ENCODE data around the gene PDE3A.

Gene PDE3A

GRCh38 chr12:20360407-20360806 is 7.9 kb upstream of the PDE3A start:
- WGBS (ENCODE audit: insufficient coverage, insufficient read length) = no CpG with 5 or more reads among the region's 3 CpGs

GRCh38 chr12:20361416-20361815 is 6.9 kb upstream of the PDE3A start:
- no peak overlapping the region for H3K27ac ChIP-seq (ENCODE audit: low read length)

More at GRCh38 chr12:20360407-20360806, 7.9 kb upstream of the PDE3A start:
- H3K4me3 ChIP-seq (ENCODE audit: low read length) = no peak overlapping the region
- no peaks in the 10 kb centered on the region for H3K27me3 ChIP-seq (ENCODE audit: control insufficient read depth, insufficient read depth, low read length)
- H3K4me1 ChIP-seq (ENCODE audit: control insufficient read depth, insufficient read depth, low read length) = peaks cover 2% of the 10 kb centered on the region
- H3K9me3 ChIP-seq (ENCODE audit: control insufficient read depth, insufficient read depth, low read length) = no peaks in the 10 kb centered on the region
- no peaks in the 10 kb centered on the region for H3K36me3 ChIP-seq (ENCODE audit: control insufficient read depth, insufficient read depth, low read length)
- H3K27ac ChIP-seq (ENCODE audit: low read length) = no peak overlapping the region
- DNase-seq (ENCODE audit: low read depth, low spot score) = no peak

DNA sequence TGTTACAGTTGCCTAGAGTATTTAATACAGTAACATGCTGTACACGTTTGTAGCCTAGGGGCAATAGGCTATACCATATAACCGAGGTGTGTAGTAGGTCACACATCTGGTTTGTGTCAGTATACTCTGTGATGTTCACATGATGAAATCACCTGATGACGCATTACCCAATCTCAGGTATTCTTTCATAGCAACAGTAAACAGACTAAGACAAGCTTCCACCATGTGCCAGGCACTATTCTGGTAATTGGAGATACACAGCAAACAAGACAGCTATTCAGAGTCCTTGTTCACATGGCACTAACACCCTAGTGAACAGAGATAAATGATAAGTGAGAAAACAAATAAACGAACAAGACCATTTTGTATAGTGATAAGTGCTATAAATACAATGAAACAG is 3.8 kb upstream of the PDE3A start:
- Histone ChIP-seq H3K4me3 (ENCODE audit: low read length) (no peak overlapping the region), H3K27me3 (ENCODE audit: control insufficient read depth, insufficient read depth, low read length) (no peaks in the 10 kb centered on the region), H3K36me3 (ENCODE audit: control insufficient read depth, insufficient read depth, low read length) (no peaks in the 10 kb centered on the region), H3K9me3 (ENCODE audit: control insufficient read depth, insufficient read depth, low read length) (no peaks in the 10 kb centered on the region), H3K27ac (ENCODE audit: low read length) (no peak overlapping the region), H3K4me1 (ENCODE audit: control insufficient read depth, insufficient read depth, low read length) (peaks cover 1% of the 10 kb centered on the region; the same call in 1 of the 2 replicates)
- DNase-seq (ENCODE audit: low read depth, low spot score) = no peak
- no CpG with 5 or more reads among the region's 4 CpGs for WGBS (ENCODE audit: insufficient coverage, insufficient read length)

More at GRCh38 chr12:20361416-20361815, 6.9 kb upstream of the PDE3A start:
- no peaks in the 10 kb centered on the region for H3K36me3 ChIP-seq (ENCODE audit: control insufficient read depth, insufficient read depth, low read length)
- DNase-seq (ENCODE audit: low read depth, low spot score) = no peak
- H3K4me1 ChIP-seq (ENCODE audit: control insufficient read depth, insufficient read depth, low read length) = no peaks in the 10 kb centered on the region; the same call in 1 of the 2 replicates
- H3K27me3 ChIP-seq (ENCODE audit: control insufficient read depth, insufficient read depth, low read length) = no peaks in the 10 kb centered on the region
- H3K4me3 ChIP-seq (ENCODE audit: low read length) = no peak overlapping the region
- H3K9me3 ChIP-seq (ENCODE audit: control insufficient read depth, insufficient read depth, low read length) = no peaks in the 10 kb centered on the region
- no CpG with 5 or more reads among the region's 3 CpGs for WGBS (ENCODE audit: insufficient coverage, insufficient read length)

DNA sequence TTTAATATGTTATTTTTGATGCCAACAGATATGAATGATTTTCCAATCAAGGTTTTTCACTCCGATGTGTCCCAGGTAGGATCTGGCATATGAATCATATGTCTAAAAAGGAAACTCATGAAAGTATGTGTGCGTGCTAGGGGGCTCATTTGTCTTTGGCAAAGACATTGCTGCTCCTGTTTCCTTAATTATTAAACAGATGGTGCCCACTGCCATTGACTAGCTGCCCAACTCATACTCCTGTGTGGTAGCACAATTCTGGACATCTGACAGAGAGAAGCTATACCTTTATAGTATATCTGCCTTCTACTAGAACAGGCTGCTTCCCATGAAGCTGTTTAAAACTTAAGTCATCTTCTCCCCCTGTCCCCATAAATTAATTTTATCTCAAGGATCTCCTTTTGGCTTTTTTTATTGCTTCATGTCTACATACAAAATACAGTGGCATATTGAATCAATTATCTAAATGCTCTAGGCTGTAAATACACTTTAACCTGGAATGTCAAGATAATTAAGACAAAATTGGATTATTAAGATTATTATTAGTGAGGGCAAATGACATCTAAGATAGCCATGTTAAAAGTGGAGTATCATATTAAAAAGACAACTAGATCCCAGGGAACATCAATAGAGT is 1.4 kb upstream of the PDE3A start:
- no peak for DNase-seq (ENCODE audit: low read depth, low spot score)
- Histone ChIP-seq H3K27me3 (ENCODE audit: control insufficient read depth, insufficient read depth, low read length) (no peaks in the 10 kb centered on the region), H3K9me3 (ENCODE audit: control insufficient read depth, insufficient read depth, low read length) (no peaks in the 10 kb centered on the region), H3K27ac (ENCODE audit: low read length) (no peak overlapping the region), H3K4me3 (ENCODE audit: low read length) (no peak overlapping the region), H3K36me3 (ENCODE audit: control insufficient read depth, insufficient read depth, low read length) (no peaks in the 10 kb centered on the region), H3K4me1 (ENCODE audit: control insufficient read depth, insufficient read depth, low read length) (peaks cover 1% of the 10 kb centered on the region; the same call in 1 of the 2 replicates)
- no CpG with 5 or more reads among the region's 2 CpGs for WGBS (ENCODE audit: insufficient coverage, insufficient read length)

DNA sequence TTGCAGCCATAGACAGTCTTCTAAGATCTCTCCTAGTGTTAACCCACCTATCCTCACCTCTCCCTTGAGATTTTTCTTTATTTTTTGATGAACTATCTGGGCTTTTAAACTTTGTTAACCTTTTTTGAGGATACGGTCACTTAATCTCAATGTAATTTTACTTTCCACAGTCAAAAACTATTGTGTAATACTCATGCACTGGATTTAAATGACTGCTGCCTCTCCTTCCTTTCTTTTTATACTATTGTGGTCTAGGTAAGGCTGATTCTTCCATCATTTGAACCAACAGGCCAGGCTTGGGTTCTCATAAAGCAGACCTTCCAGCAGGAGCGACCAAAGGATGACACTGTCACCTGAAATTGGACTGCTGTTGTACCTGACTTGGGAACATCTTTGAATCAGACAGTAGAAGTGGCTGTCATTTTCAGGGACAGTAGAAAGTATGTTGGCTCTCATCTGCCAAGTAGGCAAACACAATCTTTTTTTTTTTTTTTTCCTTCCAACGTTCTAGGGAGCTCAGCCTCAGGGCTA is 689 bp upstream of the PDE3A start:
- WGBS (ENCODE audit: insufficient coverage, insufficient read length) = no CpG with 5 or more reads among the region's 3 CpGs
- H3K4me3 ChIP-seq (ENCODE audit: low read length) = no peak overlapping the region; the same call in 1 of the 2 replicates

DNA sequence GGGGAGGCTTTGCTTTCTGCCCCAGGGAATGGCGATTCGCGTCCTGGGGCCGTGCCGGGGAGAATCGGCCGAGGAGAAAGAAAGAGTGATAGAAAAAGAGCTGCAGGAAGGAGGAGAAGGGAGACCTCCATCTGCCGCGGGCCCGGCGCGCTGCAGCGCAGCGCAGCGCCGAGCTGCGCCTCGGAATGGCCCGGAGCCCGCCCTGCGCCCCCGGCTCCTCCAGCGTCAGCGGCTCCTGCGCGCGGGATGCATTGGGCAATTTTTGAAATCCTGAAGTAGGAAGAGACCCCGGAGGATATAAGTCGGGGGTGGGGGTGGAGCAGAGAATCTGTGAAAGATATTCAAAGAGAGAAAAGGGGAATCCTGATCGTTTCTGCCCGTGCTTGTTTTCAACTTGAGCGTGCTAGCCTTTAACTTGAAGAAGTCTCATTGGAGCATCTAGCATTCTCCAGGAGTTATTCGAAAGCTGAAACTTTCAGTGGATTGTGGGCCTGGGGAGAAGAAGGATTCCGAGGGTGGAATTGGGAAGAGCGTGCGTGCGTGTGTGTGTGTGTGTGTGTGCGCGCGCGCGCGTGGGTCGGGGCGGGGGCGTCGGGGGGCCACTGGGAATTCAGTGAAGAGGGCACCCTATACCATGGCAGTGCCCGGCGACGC is 441 bp downstream of the PDE3A start:
- no peak for DNase-seq (ENCODE audit: low read depth, low spot score)
- WGBS (ENCODE audit: insufficient coverage, insufficient read length) = no CpG with 5 or more reads among the region's 50 CpGs
- H3K9me3 ChIP-seq (ENCODE audit: control insufficient read depth, insufficient read depth, low read length) = no peaks in the 10 kb centered on the region
- H3K4me1 ChIP-seq (ENCODE audit: control insufficient read depth, insufficient read depth, low read length) = peaks cover 1% of the 10 kb centered on the region; the same call in 1 of the 2 replicates
- H3K27ac ChIP-seq (ENCODE audit: low read length) = no peak overlapping the region
- peak overlapping the region; percentile 42 for H3K4me3 ChIP-seq (ENCODE audit: low read length)
- H3K27me3 ChIP-seq (ENCODE audit: control insufficient read depth, insufficient read depth, low read length) = no peaks in the 10 kb centered on the region
- H3K36me3 ChIP-seq (ENCODE audit: control insufficient read depth, insufficient read depth, low read length) = no peaks in the 10 kb centered on the region

More for the DNA sequence above, 689 bp upstream of the PDE3A start:
- Histone ChIP-seq H3K27me3 (ENCODE audit: control insufficient read depth, insufficient read depth, low read length) (no peaks in the 10 kb centered on the region), H3K36me3 (ENCODE audit: control insufficient read depth, insufficient read depth, low read length) (no peaks in the 10 kb centered on the region), H3K4me1 (ENCODE audit: control insufficient read depth, insufficient read depth, low read length) (peaks cover 1% of the 10 kb centered on the region; the same call in 1 of the 2 replicates), H3K27ac (ENCODE audit: low read length) (no peak overlapping the region), H3K9me3 (ENCODE audit: control insufficient read depth, insufficient read depth, low read length) (no peaks in the 10 kb centered on the region)
- no peak for DNase-seq (ENCODE audit: low read depth, low spot score)

DNA sequence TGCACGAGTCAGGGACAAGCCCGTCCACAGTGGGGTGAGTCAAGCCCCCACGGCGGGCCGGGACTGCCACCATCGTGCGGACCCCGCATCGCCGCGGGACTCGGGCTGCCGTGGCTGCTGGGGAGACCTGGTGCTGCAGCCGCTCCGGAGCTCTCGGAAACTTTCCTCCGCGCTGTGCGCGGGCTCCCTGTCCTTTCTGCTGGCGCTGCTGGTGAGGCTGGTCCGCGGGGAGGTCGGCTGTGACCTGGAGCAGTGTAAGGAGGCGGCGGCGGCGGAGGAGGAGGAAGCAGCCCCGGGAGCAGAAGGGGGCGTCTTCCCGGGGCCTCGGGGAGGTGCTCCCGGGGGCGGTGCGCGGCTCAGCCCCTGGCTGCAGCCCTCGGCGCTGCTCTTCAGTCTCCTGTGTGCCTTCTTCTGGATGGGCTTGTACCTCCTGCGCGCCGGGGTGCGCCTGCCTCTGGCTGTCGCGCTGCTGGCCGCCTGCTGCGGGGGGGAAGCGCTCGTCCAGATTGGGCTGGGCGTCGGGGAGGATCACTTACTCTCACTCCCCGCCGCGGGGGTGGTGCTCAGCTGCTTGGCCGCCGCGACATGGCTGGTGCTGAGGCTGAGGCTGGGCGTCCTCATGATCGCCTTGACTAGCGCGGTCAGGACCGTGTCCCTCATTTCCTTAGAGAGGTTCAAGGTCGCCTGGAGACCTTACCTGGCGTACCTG is 1.1 kb downstream of the PDE3A start:
- Histone ChIP-seq H3K9me3 (ENCODE audit: control insufficient read depth, insufficient read depth, low read length) (no peaks in the 10 kb centered on the region), H3K4me3 (ENCODE audit: low read length) (peak overlapping the region; percentile 42), H3K27me3 (ENCODE audit: control insufficient read depth, insufficient read depth, low read length) (no peaks in the 10 kb centered on the region), H3K36me3 (ENCODE audit: control insufficient read depth, insufficient read depth, low read length) (no peaks in the 10 kb centered on the region), H3K27ac (ENCODE audit: low read length) (no peak overlapping the region), H3K4me1 (ENCODE audit: control insufficient read depth, insufficient read depth, low read length) (peaks cover 1% of the 10 kb centered on the region; the same call in 1 of the 2 replicates)
- no CpG with 5 or more reads among the region's 63 CpGs for WGBS (ENCODE audit: insufficient coverage, insufficient read length)
- DNase-seq (ENCODE audit: low read depth, low spot score) = no peak

DNA sequence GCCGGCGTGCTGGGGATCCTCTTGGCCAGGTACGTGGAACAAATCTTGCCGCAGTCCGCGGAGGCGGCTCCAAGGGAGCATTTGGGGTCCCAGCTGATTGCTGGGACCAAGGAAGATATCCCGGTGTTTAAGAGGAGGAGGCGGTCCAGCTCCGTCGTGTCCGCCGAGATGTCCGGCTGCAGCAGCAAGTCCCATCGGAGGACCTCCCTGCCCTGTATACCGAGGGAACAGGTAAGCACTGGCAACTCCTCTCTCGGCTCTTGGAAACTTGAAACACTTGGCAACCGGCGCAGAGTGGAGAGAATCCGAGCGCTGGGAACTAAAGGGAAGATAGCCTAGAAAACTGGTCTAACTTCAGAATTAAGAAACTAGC is 1.7 kb downstream of the PDE3A start:
- DNase-seq (ENCODE audit: low read depth, low spot score) = no peak
- H3K9me3 ChIP-seq (ENCODE audit: control insufficient read depth, insufficient read depth, low read length) = no peaks in the 10 kb centered on the region

DNA sequence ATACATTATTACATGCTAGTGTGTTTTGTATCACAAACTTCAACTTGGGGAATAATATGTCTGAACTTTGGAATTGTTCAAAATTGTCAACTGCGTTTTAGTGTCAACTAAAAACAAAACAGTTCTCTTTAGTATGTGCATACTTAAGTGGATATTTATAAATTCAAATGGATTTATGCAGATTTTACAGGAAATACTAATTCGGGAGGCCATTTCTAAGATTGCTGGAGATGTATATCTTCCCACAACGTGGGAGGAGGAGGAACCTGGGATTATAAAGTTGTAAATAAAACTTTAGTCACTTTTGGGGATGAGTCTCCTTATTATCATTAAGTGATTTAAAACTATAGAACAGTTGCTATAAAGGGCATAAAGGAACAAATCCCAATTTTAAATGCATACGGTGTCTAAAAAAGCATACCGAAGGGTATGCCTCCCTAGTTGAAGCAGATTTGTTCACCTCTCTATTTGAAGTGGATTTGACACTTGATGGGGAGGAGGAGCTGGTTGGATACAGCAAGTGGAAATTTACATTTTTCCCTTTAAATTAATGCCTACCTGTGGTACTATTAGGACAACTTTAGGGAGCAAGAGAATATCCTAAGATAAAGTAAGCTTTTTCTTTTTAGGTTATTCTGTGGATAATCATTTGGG is 2.7 kb downstream of the PDE3A start:
- DNase-seq (ENCODE audit: low read depth, low spot score) = no peak
- Histone ChIP-seq H3K27ac (ENCODE audit: low read length) (no peak overlapping the region), H3K27me3 (ENCODE audit: control insufficient read depth, insufficient read depth, low read length) (no peaks in the 10 kb centered on the region), H3K9me3 (ENCODE audit: control insufficient read depth, insufficient read depth, low read length) (no peaks in the 10 kb centered on the region), H3K4me1 (ENCODE audit: control insufficient read depth, insufficient read depth, low read length) (peaks cover 1% of the 10 kb centered on the region; the same call in 1 of the 2 replicates), H3K4me3 (ENCODE audit: low read length) (no peak overlapping the region), H3K36me3 (ENCODE audit: control insufficient read depth, insufficient read depth, low read length) (no peaks in the 10 kb centered on the region)
- no CpG with 5 or more reads among the region's 5 CpGs for WGBS (ENCODE audit: insufficient coverage, insufficient read length)

More for the DNA sequence above, 1.7 kb downstream of the PDE3A start:
- Histone ChIP-seq H3K36me3 (ENCODE audit: control insufficient read depth, insufficient read depth, low read length) (no peaks in the 10 kb centered on the region), H3K27ac (ENCODE audit: low read length) (no peak overlapping the region), H3K4me1 (ENCODE audit: control insufficient read depth, insufficient read depth, low read length) (peaks cover 1% of the 10 kb centered on the region; the same call in 1 of the 2 replicates), H3K27me3 (ENCODE audit: control insufficient read depth, insufficient read depth, low read length) (no peaks in the 10 kb centered on the region), H3K4me3 (ENCODE audit: low read length) (peak overlapping the region; percentile 42; the same call in 1 of the 2 replicates)
- WGBS (ENCODE audit: insufficient coverage, insufficient read length) = no CpG with 5 or more reads among the region's 21 CpGs
